NCI-H128 (cell line): ENCODE results near the gene FLNB.

Source experiments
- DNase-seq: peaks from one replicate; lab custom pipeline; 2025; ENCODE audit not compliant: unreplicated experiment; lab: John Stamatoyannopoulos, UW

FLNB gene

DNA sequence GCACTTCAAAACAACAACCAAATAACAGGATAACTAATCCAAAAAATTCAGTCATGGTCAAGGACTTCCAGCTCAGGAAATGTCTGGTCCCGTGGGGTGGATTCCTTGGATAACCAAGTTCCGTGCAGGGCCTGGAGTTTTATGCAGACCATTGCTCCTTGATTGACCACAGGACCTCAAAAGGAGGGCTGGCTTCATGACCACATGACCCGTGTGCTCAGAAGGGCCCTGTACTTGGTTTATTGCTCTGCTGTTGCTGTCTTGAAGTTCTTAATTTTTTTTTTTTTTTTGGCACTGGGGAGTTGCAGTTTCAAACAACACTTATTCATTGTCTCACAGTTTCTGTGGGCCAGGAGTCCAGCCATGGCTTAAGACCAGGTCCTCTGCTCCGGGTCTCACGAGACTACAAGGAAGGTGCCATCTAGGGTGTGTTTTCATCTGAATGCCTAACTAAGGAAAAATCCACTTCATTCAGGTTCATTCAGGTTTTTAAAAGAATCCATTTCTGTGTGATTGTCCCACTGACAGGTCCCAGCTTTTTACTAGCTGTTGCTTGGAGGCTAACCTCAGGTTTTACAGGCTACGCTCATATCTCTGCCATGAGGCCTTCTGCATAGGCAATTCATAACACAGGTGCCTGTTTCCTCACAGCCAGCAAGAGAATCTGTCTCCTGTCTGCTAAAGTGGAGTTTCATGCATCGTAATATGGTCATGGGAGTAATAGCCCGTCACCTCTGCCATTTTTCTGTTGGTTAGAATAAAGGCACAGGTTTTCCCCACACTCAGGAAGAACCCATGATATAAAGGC lies 65.3 kb downstream of the FLNB start:
- DNase-seq: no peak

GRCh38 chr3:58074116-58074715 lies 66.0 kb downstream of the FLNB start:
- DNase-seq: no peak

- DNase-seq: no peak
Measured at GRCh38 chr3:58074997-58075396, 66.8 kb downstream of the FLNB start.

DNA sequence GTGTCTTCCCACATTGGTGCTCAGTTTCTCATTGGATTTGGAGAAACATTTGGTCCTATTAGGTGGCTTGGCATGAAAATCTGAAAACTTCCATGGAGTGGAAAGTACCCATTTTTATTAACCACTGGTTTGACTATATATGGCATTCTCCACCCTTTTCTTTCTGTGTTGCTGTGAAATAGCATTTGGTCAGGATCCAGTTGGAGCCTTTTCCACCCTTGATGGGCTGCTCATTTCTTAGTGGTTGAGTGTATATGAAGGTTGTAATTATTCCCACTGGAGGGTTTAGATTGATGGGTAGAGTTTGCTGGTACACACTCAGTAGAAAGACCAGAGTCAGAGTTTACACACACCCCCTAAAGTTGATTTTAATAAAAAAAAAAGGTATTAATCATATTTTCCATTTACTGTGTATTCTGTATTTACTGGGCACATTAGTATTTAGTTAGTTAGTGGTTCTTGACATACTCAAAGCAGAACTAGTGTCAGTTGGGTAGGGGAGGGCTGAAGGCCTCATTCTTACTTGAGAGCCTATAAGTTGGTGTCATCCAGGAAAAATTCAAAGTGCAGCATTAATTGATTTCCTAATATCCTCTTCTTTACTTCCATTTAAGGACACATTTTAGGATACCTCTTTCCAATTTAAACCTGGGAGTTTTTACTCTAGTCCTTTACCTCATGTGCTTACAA lies 69.5 kb downstream of the FLNB start:
- no peak for DNase-seq

DNA sequence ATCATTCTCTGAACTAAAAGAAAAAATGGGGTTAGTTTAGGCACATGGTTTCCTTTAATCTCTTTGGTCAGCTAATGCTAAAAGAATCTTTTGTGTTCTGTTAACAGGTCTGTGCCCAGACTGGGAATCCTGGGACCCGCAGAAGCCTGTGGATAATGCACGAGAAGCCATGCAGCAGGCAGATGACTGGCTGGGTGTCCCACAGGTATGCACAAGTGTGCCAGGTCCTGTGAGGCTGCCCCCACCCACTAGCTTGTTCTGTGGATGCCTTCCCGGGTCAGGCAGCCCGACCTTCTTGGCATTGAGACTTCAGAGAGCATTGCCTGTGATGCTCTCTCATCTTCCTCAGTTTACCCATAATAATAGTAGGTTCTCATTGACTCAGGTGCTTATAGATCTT lies 70.4 kb downstream of the FLNB start:
- DNase-seq: no peak

GRCh38 chr3:58079773-58080172 lies 71.6 kb downstream of the FLNB start:
- no peak for DNase-seq

GRCh38 chr3:58082047-58082446 lies 73.8 kb downstream of the FLNB start:
- DNase-seq: no peak

DNA sequence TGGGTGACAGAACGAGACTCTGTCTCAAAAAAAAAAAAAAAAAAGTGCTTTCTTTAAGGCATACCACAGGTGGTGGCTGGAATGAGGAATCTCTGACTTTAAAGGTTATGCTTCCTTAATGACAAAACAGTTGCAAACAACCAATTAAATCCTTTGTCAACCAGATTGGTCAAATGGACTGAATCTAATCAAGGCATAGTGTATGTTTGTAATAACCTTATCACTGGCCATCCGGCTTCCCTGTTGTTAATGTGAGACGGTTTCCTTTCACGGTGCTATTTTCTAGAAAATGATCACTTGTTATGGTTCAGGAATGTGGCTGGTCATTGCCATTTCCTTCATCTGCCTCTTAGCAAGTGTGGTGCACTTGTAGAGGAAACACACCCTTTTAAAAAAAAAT lies 75.9 kb downstream of the FLNB start:
- no peak for DNase-seq

GRCh38 chr3:58084788-58085543 lies 76.7 kb downstream of the FLNB start:
- no peak for DNase-seq

GRCh38 chr3:58085616-58086015 lies 77.4 kb downstream of the FLNB start:
- no peak for DNase-seq

DNA sequence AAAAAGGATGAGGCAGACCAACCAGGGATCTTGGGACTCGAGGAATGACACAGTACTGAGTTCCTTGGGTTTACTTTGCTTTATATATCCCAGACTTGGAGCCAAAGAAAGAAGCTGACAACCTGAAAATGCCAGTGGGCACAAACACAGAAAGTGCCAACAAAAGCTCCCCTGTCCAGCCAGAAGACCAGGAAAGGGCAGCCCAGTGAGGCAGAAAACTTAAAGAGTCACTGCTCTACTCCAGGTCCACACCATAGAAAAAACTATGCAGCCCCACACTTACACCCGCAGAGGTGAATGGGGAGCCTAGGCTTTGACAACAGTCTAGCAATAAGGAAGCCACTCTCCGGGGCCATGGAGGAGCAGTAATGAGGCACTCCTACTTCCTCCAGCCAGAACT lies 80.3 kb downstream of the FLNB start:
- DNase-seq: no peak

- DNase-seq: no peak
Measured at GRCh38 chr3:58090351-58090750, 82.1 kb downstream of the FLNB start.

DNA sequence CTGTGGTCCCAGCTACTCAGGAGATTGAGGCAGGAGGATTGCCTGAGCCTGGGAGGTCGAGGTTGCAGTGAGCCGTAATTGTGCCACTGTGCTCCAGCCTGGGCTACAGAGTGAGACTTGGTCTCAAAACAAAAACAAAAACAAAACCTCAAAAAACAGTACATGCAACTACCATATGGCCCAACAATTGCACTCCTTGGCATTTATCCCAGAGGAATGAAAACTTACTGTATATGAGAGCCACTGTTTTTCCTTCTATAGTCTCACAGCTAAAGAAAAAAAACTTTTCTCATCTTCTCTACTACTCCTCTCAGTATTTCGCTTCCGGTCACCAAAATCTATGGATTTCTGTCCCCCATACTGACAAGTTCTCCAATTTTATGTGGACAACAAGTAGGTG lies 84.3 kb downstream of the FLNB start:
- DNase-seq: no peak

- no peak for DNase-seq
Measured at GRCh38 chr3:58093574-58094195, 85.5 kb downstream of the FLNB start.

GRCh38 chr3:58094657-58095056 lies 86.4 kb downstream of the FLNB start:
- no peak for DNase-seq

- no peak for DNase-seq
Measured at GRCh38 chr3:58095603-58096138, 87.4 kb downstream of the FLNB start.

DNA sequence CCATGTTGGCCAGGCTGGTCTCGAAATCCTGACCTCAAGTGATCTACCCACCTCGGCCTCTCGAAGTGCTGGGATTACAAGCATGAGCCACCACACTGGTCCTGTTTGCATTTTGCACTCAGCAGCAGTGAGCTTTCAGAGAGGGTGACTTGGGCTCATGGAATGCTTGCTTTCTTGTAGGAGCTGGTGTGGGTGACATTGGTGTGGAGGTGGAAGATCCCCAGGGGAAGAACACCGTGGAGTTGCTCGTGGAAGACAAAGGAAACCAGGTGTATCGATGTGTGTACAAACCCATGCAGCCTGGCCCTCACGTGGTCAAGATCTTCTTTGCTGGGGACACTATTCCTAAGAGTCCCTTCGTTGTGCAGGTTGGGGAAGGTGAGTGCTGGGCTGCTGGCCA lies 90.3 kb downstream of the FLNB start:
- no peak for DNase-seq

GRCh38 chr3:58099865-58100264 lies 91.6 kb downstream of the FLNB start:
- DNase-seq: no peak

GRCh38 chr3:58101499-58102389 lies 93.5 kb downstream of the FLNB start:
- no peak for DNase-seq

DNA sequence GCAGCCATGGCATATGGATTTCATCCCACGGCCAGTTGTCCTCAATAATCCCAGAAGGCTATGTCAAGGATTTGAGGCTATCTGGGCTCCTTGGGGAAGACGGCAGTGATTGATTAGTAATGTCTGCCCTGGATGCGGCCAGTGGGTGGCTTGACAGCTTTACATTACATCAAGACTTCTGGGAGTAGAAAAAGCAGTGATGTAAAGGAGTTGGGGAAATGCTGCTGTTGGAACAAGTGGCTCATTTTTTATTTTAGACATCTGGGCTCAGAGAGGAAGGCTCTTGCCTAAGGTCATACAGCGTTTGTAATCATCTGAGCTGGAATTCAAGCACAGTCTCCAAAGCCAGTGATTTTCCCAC lies 94.1 kb downstream of the FLNB start:
- no peak for DNase-seq
